BJ (cell line): Measurements from ENCODE around the gene SYT9. TPM values are rescaled to one million over a fixed set of nuclear protein-coding genes. Genes with fewer than 3 reads are reported as not detected.

ENCODE experiments used
- CTCF ChIA-PET: fragments of 350-600 bp; formaldehyde crosslinking; extraction: SDS; loops from one replicate; lab custom pipeline; 2021; ENCODE audit warnings: antibody characterized with exemption, inconsistent platforms; lab: Yijun Ruan, JAX
- POLR2A ChIA-PET: fragments of 300-600 bp; sonication (Branson Sonifier 250); formaldehyde crosslinking; extraction: SDS; loops from one replicate; lab custom pipeline; 2021; ENCODE audit warnings: antibody characterized with exemption; lab: Charles Lee
- DNase-seq: peaks from one replicate; pipeline ENCODE4 v3.0.0-alpha.2; 2011; ENCODE audit warnings: low read depth
- H3K27me3 ChIP-seq: 2 replicates; pipeline ENCODE4 v1.6.0; 2011; ENCODE audit warnings: low read length; ENCODE audit not compliant: control insufficient read depth, insufficient read depth
- H3K36me3 ChIP-seq: 2 replicates; pipeline ENCODE4 v1.5.1; 2011; ENCODE audit warnings: low read length; ENCODE audit not compliant: control insufficient read depth, insufficient read depth
- H3K4me3 ChIP-seq: 2 replicates; pipeline ENCODE4 v1.5.1; 2011; ENCODE audit warnings: low read depth, mild to moderate bottlenecking, control low read depth, low read length
- CTCF ChIP-seq: IDR thresholded peaks from 2 replicates; pipeline ENCODE4 v1.5.1; 2011; ENCODE audit warnings: low read depth, mild to moderate bottlenecking, control low read depth, inconsistent platforms, low read length, moderate library complexity; ENCODE audit not compliant: insufficient read depth
- polyA plus RNA-seq: library from polyadenylated mRNA; depleted of rRNA; stranded (reverse); fragments of >200 nt; gene quantifications from 2 replicates; pipeline ENCODE4 v1.2.3, GENCODE V29; 2011

Gene SYT9
- polyA plus RNA-seq, 1 experiment, result not detected

DNA sequence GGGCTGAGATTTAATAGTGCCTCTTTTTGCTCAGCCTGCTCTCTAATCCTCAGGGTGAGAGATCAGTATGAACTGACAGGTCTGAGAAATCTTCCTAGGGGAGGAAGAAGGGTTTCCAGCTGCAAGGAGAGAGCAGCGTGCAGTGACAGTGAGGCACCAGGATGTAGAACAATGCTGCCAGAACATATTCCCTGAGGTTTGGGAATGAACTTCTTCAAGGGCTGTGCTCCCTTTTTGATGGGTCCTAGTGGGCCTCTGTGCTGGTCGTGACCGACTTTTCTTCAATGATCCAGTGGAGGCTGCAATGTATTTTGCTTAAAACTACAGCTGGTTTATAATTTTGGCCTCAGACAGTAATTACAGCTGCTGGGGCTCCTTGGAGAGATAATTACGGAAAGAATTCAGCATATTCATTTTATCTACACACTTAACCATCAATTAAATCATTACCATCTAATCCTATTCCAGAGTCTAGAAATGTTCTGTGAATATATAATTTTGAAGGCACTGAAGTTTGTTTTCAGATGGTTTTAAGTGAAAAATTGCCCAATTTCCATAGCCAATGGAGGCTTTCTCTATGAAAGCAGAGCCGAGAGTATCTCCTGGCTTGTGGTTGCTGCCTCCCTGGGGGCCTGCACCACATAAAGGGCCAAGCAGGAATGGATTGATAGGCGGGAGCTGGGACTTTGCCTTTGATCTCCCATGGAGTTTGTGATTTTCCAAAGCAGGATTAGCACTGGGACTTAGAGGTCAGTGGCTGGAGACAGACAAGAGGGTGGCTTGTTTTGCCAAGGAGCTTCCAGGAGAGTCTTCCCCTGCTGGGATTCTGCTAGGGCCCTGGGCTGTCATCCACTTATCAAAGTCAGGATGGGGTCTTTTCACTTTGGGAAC, 192.6 kb downstream of the SYT9 start:
- Histone ChIP-seq H3K36me3 (no peaks in the 10 kb centered on the region), H3K27me3 (peaks cover 7% of the 10 kb centered on the region), H3K4me3 (no peak overlapping the region)
- DNase-seq, result no peak
- ChIA-PET POLR2A (no interaction called here), CTCF (interaction anchor here (1.0 to 7.3 kb wide), 7 partner anchors 13 to 248 kb away, joined by 3 to 66 read pairs (median 4); no protein-coding TSS in a partner anchor)
- TF ChIP-seq CTCF, result no peak

DNA sequence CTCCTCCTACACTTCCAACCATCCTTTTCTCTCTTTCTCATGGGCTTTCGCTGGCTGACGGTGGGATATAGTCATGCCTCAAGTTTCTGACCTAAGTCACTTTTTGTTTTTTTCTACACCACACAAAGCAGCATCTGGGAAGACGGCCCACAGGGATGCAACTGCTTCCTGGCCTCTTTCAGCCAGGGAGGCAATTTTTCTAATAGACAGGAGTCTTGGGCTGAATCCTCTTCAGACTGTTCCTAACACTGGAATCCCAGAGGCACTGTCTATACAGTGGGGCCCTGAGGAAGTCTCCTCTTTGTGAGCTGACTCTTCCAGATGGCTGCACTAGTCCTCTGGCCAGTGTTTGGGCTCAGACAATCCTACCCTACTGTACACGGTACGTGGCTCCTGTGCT, 193.9 kb downstream of the SYT9 start:
- Histone ChIP-seq H3K27me3 (peaks cover 5% of the 10 kb centered on the region), H3K36me3 (no peaks in the 10 kb centered on the region), H3K4me3 (no peak overlapping the region)
- no peak for TF ChIP-seq CTCF
- no peak for DNase-seq
- CTCF ChIA-PET, result interaction anchor here (1.2 to 1.6 kb wide), 2 partner anchors 220 to 243 kb away, joined by 4 read pairs; no protein-coding TSS in a partner anchor
- POLR2A ChIA-PET, result no interaction called here

DNA sequence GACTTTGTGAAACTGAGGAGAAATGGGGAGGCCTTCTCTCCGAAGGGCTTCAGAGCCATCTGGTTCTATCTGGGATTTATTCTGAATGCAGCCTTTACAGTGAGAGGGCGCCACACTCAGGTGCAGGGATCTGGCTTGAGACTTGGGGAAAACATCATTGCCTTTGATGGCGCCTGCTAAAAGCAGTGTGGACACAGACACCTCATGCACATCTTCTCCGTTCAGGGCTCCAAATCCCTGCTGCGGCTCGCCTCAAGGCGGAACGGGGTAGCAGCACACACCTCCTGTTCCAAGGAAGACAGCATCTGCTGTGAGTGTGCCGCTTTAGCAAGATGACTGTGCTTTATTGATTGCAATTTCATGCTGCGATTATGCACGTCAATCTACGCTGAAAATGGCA, 196.5 kb downstream of the SYT9 start:
- no peak for TF ChIP-seq CTCF
- Histone ChIP-seq H3K27me3 (peaks cover 8% of the 10 kb centered on the region), H3K4me3 (no peak overlapping the region), H3K36me3 (no peaks in the 10 kb centered on the region)
- ChIA-PET CTCF (interaction anchor here (1.8 kb wide), 1 partner anchor 299 kb away, joined by 5 read pairs; no protein-coding TSS in a partner anchor), POLR2A (no interaction called here)
- no peak for DNase-seq

GRCh38 chr11:7449211-7449840, 197.6 kb downstream of the SYT9 start:
- H3K27me3 ChIP-seq, result peaks cover 6% of the 10 kb centered on the region; the same call in 1 of the 2 replicates
- H3K4me3 ChIP-seq, result no peak overlapping the region
- DNase-seq, result no peak
- no peak for TF ChIP-seq CTCF
- CTCF ChIA-PET, result interaction anchor here (0.7 to 1.9 kb wide), 3 partner anchors 8 to 122 kb away, joined by 3 to 4 read pairs (median 4); no protein-coding TSS in a partner anchor
- H3K36me3 ChIP-seq, result no peaks in the 10 kb centered on the region
- POLR2A ChIA-PET, result no interaction called here

DNA sequence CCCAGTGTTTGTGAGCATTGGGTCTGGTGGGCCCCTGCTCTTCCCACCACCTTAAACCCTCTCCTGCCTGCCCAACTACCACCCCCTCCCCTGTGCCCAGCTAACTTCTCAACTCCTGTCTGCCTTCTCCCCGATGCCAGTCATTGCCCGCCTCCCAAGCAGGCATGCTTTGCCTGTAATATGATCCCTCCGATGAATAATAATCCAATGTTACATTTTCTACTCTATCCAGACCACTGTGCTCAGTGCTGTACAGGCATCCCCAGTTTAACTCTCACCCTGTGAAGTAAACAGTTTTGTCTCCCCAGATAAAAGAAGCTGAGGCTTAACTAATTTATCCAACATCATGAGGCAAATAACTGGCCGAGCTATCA, 198.1 kb downstream of the SYT9 start:
- ChIA-PET CTCF (interaction anchor here (0.7 to 1.9 kb wide), 5 partner anchors 9 to 241 kb away, joined by 3 to 4 read pairs (median 4); no protein-coding TSS in a partner anchor), POLR2A (no interaction called here)
- Histone ChIP-seq H3K36me3 (no peaks in the 10 kb centered on the region), H3K4me3 (no peak overlapping the region), H3K27me3 (peaks cover 6% of the 10 kb centered on the region; the same call in 1 of the 2 replicates)
- TF ChIP-seq CTCF, result no peak
- DNase-seq, result no peak
